HL-60 (cell line): ENCODE results near the gene COL4A4.

ENCODE experiments used
- DNase-seq, 2 experiments: peaks; one replicate each; pipeline ENCODE4 v3.0.0-alpha.2; 2010 to 2020; ENCODE audit warnings: low read depth in 1 of 2, low spot score in 1 of 2
- H3K27ac ChIP-seq: fragments of 250-450 bp; sonication (Bioruptor Pico); replicated peaks from 2 replicates; pipeline ENCODE4 v1.5.1; 2020; ENCODE audit warnings: mild to moderate bottlenecking, moderate library complexity
- H3K27me3 ChIP-seq: fragments of 250-450 bp; sonication (Bioruptor Pico); 2 replicates; pipeline ENCODE4 v1.5.1; 2021; ENCODE audit warnings: mild to moderate bottlenecking, moderate library complexity; ENCODE audit not compliant: insufficient read depth, poor library complexity, severe bottlenecking
- H3K4me3 ChIP-seq: replicated peaks from 2 replicates; pipeline ENCODE4 v1.5.1; 2011; ENCODE audit warnings: mild to moderate bottlenecking, control low read depth, low read length; ENCODE audit not compliant: insufficient read depth
- CTCF ChIP-seq: IDR thresholded peaks from one replicate; pipeline ENCODE4 v1.5.1; 2011; ENCODE audit warnings: low read length, control low read depth, inconsistent platforms; ENCODE audit not compliant: insufficient read depth
- GABPA ChIP-seq: IDR thresholded peaks from 2 replicates; pipeline ENCODE4 v1.6.1; 2012; ENCODE audit warnings: low read depth
- POLR2AphosphoS5 ChIP-seq: IDR thresholded peaks from 2 replicates; pipeline ENCODE4 v1.6.1; 2012; ENCODE audit warnings: low read depth
- REST ChIP-seq: IDR thresholded peaks from 2 replicates; pipeline ENCODE4 v1.6.1; 2012; ENCODE audit warnings: low read depth; ENCODE audit not compliant: insufficient replicate concordance
- SPI1 ChIP-seq: IDR thresholded peaks from 2 replicates; pipeline ENCODE4 v1.6.1; 2012; ENCODE audit warnings: low read depth, mild to moderate bottlenecking, borderline replicate concordance

COL4A4 gene

GRCh38 chr2:226981791-226982326 lies 182.1 kb downstream of the COL4A4 start:
- TF ChIP-seq SPI1 (no peak), CTCF (no peak), REST (no peak), POLR2AphosphoS5 (no peak), GABPA (no peak)
- H3K4me3 ChIP-seq: no peak overlapping the region
- no peak for DNase-seq
- no peaks in the 10 kb centered on the region for H3K27me3 ChIP-seq
- H3K27ac ChIP-seq: no peak overlapping the region

GRCh38 chr2:226979004-226979403 lies 185.0 kb downstream of the COL4A4 start:
- Histone ChIP-seq H3K4me3 (no peak overlapping the region), H3K27ac (no peak overlapping the region), H3K27me3 (no peaks in the 10 kb centered on the region)
- DNase-seq: no peak
- TF ChIP-seq REST (no peak), CTCF (no peak), POLR2AphosphoS5 (no peak), GABPA (no peak)

- Histone ChIP-seq H3K4me3 (no peak overlapping the region), H3K27me3 (no peaks in the 10 kb centered on the region), H3K27ac (no peak overlapping the region)
- TF ChIP-seq CTCF: no peak
- no peak for TF ChIP-seq POLR2AphosphoS5
- DNase-seq: no peak
Observed at GRCh38 chr2:226978300-226978699, 185.7 kb downstream of the COL4A4 start.

GRCh38 chr2:226977775-226978190 lies 186.2 kb downstream of the COL4A4 start:
- TF ChIP-seq POLR2AphosphoS5 (no peak), SPI1 (no peak), GABPA (no peak), CTCF (no peak), REST (no peak)
- Histone ChIP-seq H3K27me3 (no peaks in the 10 kb centered on the region), H3K4me3 (no peak overlapping the region), H3K27ac (no peak overlapping the region)
- no peak for DNase-seq
